Measurements from ENCODE around the gene TMEM184A.

Gene TMEM184A

DNA sequence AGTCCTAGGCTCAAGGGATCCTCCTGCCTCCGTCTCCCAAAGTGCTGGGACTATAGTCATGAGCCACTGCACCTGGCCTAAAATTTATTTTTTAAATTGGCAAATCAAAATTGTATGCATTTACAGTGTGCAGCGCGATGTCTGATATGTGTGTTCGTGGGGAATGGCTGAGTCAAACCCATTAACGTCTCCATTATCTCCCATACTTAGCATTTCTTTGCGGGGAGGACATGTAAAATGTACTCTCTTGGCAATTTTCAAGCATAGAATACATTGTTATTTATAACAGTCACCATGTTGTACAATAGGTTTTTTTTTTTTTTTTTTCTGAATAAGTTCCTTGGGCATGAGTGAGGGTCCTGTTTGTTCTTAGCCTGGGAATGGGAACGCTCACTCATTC, 3.8 kb downstream of the TMEM184A start:
- Histone ChIP-seq H3K36me3 (ENCODE audit: control insufficient read depth, insufficient read depth, low read length) (no peaks in the 10 kb centered on the region), H3K9me3 (ENCODE audit: control insufficient read depth, low read length) (no peaks in the 10 kb centered on the region), H3K4me1 (ENCODE audit: control insufficient read depth, insufficient read depth, low read length, poor library complexity, severe bottlenecking) (no peaks in the 10 kb centered on the region), H3K27me3 (replicated peaks; ENCODE audit: control insufficient read depth, insufficient read depth, low read length, poor library complexity, severe bottlenecking) (no peaks in the 10 kb centered on the region), H3K27ac (ENCODE audit: insufficient read depth, low read length, poor library complexity, severe bottlenecking) (no peak overlapping the region), H3K4me3 (ENCODE audit: insufficient read depth, low read depth, low read length, poor library complexity, severe bottlenecking) (no peak overlapping the region)
- DNase-seq, result no peak

GRCh38 chr7:1550846-1551155, 5.2 kb downstream of the TMEM184A start:
- H3K4me1 ChIP-seq (ENCODE audit: control insufficient read depth, insufficient read depth, low read length, poor library complexity, severe bottlenecking), result no peaks in the 10 kb centered on the region
- no peaks in the 10 kb centered on the region for H3K27me3 ChIP-seq (replicated peaks; ENCODE audit: control insufficient read depth, insufficient read depth, low read length, poor library complexity, severe bottlenecking)
- H3K36me3 ChIP-seq (ENCODE audit: control insufficient read depth, insufficient read depth, low read length), result no peaks in the 10 kb centered on the region
- DNase-seq, result no peak
- no peaks in the 10 kb centered on the region for H3K9me3 ChIP-seq (ENCODE audit: control insufficient read depth, low read length)
- no peak overlapping the region for H3K27ac ChIP-seq (ENCODE audit: insufficient read depth, low read length, poor library complexity, severe bottlenecking)
- no peak overlapping the region for H3K4me3 ChIP-seq (ENCODE audit: insufficient read depth, low read depth, low read length, poor library complexity, severe bottlenecking)

- Histone ChIP-seq H3K36me3 (ENCODE audit: control insufficient read depth, insufficient read depth, low read length) (no peaks in the 10 kb centered on the region), H3K27ac (ENCODE audit: insufficient read depth, low read length, poor library complexity, severe bottlenecking) (no peak overlapping the region), H3K27me3 (replicated peaks; ENCODE audit: control insufficient read depth, insufficient read depth, low read length, poor library complexity, severe bottlenecking) (no peaks in the 10 kb centered on the region), H3K9me3 (ENCODE audit: control insufficient read depth, low read length) (no peaks in the 10 kb centered on the region), H3K4me1 (ENCODE audit: control insufficient read depth, insufficient read depth, low read length, poor library complexity, severe bottlenecking) (no peaks in the 10 kb centered on the region), H3K4me3 (ENCODE audit: insufficient read depth, low read depth, low read length, poor library complexity, severe bottlenecking) (no peak overlapping the region)
- DNase-seq, result no peak
Measured at GRCh38 chr7:1550005-1550845, 5.8 kb downstream of the TMEM184A start.

DNA sequence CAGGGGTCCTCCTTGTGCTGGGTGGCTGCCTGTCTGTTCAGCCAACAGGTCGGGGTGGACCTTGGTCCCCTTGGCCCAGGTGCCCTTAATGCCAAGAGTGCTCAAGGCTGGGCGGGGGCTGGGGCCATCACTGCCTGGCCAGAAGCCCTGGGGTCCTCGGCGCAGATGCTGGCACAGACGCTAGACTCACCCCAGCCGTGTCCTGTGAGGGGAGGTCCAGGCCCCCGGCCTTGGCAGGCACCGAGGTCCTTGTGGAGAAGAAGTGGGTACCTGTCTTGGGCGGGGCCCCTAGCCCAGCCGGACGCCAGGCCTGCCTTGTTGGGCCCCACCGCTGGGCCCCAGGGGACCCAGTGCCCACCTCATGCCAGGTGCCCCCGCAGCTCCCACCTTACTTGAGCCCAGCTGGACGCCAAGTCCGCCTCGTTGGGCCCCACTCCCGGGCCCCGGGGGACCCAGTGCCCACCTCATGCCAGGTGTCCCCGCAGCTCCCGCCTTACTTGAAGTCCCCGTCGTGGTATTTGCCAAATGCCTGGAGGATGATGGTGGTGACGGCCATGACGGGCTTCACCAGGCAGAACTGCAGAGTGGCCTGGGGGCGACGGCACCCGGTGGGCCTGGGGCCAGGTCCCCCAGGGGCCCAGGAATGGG, 6.5 kb downstream of the TMEM184A start:
- no peak for DNase-seq
- H3K9me3 ChIP-seq (ENCODE audit: control insufficient read depth, low read length), result no peaks in the 10 kb centered on the region
- no peaks in the 10 kb centered on the region for H3K4me1 ChIP-seq (ENCODE audit: control insufficient read depth, insufficient read depth, low read length, poor library complexity, severe bottlenecking)
- H3K27me3 ChIP-seq (replicated peaks; ENCODE audit: control insufficient read depth, insufficient read depth, low read length, poor library complexity, severe bottlenecking), result no peaks in the 10 kb centered on the region
- no peak overlapping the region for H3K4me3 ChIP-seq (ENCODE audit: insufficient read depth, low read depth, low read length, poor library complexity, severe bottlenecking)
- no peaks in the 10 kb centered on the region for H3K36me3 ChIP-seq (ENCODE audit: control insufficient read depth, insufficient read depth, low read length)
- H3K27ac ChIP-seq (ENCODE audit: insufficient read depth, low read length, poor library complexity, severe bottlenecking), result no peak overlapping the region

DNA sequence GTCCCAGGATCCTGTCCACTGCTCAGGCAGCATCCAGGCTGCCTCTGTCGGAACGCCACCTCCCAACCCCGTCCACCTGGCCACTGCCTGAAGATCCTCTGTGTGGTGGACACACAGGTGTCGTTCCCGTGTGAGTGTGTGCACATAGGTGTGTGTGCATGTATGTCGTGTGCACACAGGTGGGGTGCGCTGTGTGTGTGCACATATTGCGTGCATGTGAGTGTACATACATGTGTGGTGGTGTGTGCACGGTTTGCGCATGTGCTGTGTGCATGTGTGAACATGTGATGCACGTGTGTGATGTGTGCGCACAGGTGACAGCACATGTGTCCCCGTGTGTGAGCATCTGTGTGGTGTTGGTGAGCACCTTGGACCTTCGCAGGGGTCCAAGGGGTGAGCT, 7.1 kb downstream of the TMEM184A start:
- no peak for DNase-seq

DNA sequence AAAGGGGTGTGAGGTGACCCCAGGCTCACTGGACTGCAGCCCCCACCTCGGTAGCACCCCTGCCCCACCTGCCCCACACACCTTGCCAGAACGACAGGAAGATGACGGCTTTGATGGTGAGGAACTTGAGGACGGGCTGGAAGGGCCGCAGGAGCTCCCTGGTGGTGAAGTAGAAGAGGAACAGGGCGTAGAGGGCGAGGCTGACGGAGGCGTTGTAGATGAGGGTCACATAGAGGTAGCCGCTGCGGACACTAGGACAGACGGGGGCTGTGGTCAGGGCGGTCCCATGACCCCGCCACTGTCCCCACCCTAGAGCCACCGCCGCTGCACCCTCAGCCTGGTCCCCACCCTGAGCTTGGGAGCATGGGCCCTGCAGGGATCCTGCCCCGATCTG, 7.6 kb downstream of the TMEM184A start:
- H3K27ac ChIP-seq (ENCODE audit: insufficient read depth, low read length, poor library complexity, severe bottlenecking), result no peak overlapping the region
- no peak for DNase-seq
- H3K36me3 ChIP-seq (ENCODE audit: control insufficient read depth, insufficient read depth, low read length), result no peaks in the 10 kb centered on the region
- H3K4me3 ChIP-seq (ENCODE audit: insufficient read depth, low read depth, low read length, poor library complexity, severe bottlenecking), result no peak overlapping the region
- no peaks in the 10 kb centered on the region for H3K27me3 ChIP-seq (replicated peaks; ENCODE audit: control insufficient read depth, insufficient read depth, low read length, poor library complexity, severe bottlenecking)
- H3K4me1 ChIP-seq (ENCODE audit: control insufficient read depth, insufficient read depth, low read length, poor library complexity, severe bottlenecking), result no peaks in the 10 kb centered on the region
- H3K9me3 ChIP-seq (ENCODE audit: control insufficient read depth, low read length), result no peaks in the 10 kb centered on the region

More for the DNA sequence above, 7.1 kb downstream of the TMEM184A start:
- H3K9me3 ChIP-seq (ENCODE audit: control insufficient read depth, low read length), result no peaks in the 10 kb centered on the region
- H3K4me3 ChIP-seq (ENCODE audit: insufficient read depth, low read depth, low read length, poor library complexity, severe bottlenecking), result no peak overlapping the region
- no peaks in the 10 kb centered on the region for H3K36me3 ChIP-seq (ENCODE audit: control insufficient read depth, insufficient read depth, low read length)
- H3K27me3 ChIP-seq (replicated peaks; ENCODE audit: control insufficient read depth, insufficient read depth, low read length, poor library complexity, severe bottlenecking), result no peaks in the 10 kb centered on the region
- H3K4me1 ChIP-seq (ENCODE audit: control insufficient read depth, insufficient read depth, low read length, poor library complexity, severe bottlenecking), result no peaks in the 10 kb centered on the region
- no peak overlapping the region for H3K27ac ChIP-seq (ENCODE audit: insufficient read depth, low read length, poor library complexity, severe bottlenecking)

DNA sequence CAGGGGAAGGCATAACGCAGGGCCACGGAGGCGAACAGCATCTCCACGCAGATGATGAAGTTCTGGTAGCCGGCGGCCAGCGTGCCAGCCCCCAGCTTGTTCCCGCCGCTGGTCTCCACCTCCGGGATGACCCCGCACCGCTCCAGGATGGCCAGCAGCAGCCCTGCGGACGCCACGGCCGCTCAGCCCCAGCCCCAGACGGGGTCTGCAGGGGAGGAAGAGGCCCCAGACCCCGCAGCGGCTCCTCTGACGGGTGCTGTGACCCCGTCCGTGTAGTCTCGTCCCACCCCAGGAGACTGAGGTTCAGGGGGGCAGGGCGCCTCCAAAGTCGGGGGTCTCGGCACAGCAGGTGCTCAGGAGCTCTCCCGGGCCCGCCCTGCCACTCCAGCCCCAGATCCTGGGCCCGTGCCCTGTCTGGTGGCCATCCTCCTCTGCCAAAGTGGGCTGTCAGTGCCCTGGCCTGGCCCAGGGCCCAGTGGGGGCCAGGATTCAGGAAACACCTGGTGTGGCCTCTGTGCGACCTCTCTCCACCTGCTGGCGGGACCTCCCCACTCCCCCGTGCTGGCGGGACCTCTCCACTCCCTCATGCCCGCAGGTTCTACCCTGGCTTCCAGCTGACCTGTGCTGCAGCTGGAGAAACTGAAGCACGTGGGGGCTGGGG, 8.1 kb downstream of the TMEM184A start:
- Histone ChIP-seq H3K4me1 (ENCODE audit: control insufficient read depth, insufficient read depth, low read length, poor library complexity, severe bottlenecking) (no peaks in the 10 kb centered on the region), H3K27me3 (replicated peaks; ENCODE audit: control insufficient read depth, insufficient read depth, low read length, poor library complexity, severe bottlenecking) (no peaks in the 10 kb centered on the region), H3K36me3 (ENCODE audit: control insufficient read depth, insufficient read depth, low read length) (no peaks in the 10 kb centered on the region), H3K4me3 (ENCODE audit: insufficient read depth, low read depth, low read length, poor library complexity, severe bottlenecking) (no peak overlapping the region), H3K9me3 (ENCODE audit: control insufficient read depth, low read length) (no peaks in the 10 kb centered on the region), H3K27ac (ENCODE audit: insufficient read depth, low read length, poor library complexity, severe bottlenecking) (no peak overlapping the region)
- DNase-seq, result no peak

DNA sequence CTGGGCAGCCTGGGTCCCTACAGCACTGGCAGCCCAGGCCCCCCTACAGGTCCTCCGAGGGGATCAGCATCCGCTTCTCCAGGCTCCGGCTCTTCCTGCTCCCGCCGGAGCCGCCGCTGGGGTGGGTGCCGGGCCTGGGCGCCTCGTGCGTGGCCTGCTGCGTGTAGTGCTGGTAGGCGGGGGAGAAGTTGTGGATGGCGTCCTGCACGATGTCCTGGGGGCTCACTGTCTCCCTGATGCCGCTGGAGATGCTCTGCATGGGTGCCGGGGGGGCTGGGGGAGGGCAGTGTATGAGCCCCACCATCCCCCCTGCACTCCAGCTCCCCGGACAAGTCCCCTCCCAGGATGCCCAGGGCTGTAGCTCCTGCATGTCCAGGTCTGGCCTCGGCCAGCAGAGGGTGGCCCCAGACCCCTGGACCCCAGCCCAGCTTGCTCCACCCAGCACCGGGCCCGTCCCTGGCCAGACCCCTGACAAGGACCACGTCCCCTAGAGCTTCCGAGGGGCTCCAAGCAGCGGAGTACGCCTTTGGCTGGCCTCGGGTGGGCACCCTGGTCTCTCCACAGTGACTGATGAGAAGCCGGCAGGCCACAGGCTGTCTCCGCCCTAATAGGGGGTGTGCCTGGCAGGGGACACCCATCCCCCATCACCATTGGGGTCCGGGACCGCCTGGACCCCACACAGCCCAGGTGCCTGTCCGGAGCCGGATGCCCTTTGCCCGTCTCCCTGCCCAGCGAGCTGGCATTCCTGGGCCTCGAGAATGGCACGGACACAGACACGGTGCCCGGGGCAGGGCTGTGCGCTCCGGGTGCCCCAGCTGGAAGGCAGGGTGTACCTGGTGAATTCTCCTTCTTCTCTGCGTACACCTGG, 8.9 kb downstream of the TMEM184A start:
- Histone ChIP-seq H3K4me3 (ENCODE audit: insufficient read depth, low read depth, low read length, poor library complexity, severe bottlenecking) (no peak overlapping the region), H3K4me1 (ENCODE audit: control insufficient read depth, insufficient read depth, low read length, poor library complexity, severe bottlenecking) (no peaks in the 10 kb centered on the region), H3K27ac (ENCODE audit: insufficient read depth, low read length, poor library complexity, severe bottlenecking) (no peak overlapping the region), H3K9me3 (ENCODE audit: control insufficient read depth, low read length) (no peaks in the 10 kb centered on the region), H3K36me3 (ENCODE audit: control insufficient read depth, insufficient read depth, low read length) (no peaks in the 10 kb centered on the region), H3K27me3 (replicated peaks; ENCODE audit: control insufficient read depth, insufficient read depth, low read length, poor library complexity, severe bottlenecking) (no peaks in the 10 kb centered on the region)
- DNase-seq, result no peak

GRCh38 chr7:1546274-1546908, 9.6 kb downstream of the TMEM184A start:
- Histone ChIP-seq H3K4me3 (ENCODE audit: insufficient read depth, low read depth, low read length, poor library complexity, severe bottlenecking) (no peak overlapping the region), H3K4me1 (ENCODE audit: control insufficient read depth, insufficient read depth, low read length, poor library complexity, severe bottlenecking) (no peaks in the 10 kb centered on the region), H3K9me3 (ENCODE audit: control insufficient read depth, low read length) (no peaks in the 10 kb centered on the region), H3K36me3 (ENCODE audit: control insufficient read depth, insufficient read depth, low read length) (peaks cover 4% of the 10 kb centered on the region), H3K27ac (ENCODE audit: insufficient read depth, low read length, poor library complexity, severe bottlenecking) (no peak overlapping the region), H3K27me3 (replicated peaks; ENCODE audit: control insufficient read depth, insufficient read depth, low read length, poor library complexity, severe bottlenecking) (no peaks in the 10 kb centered on the region)
- no peak for DNase-seq
